Measurements from ENCODE around the gene ASRGL1. TPM values are rescaled to one million over a fixed set of nuclear protein-coding genes. Genes with fewer than 3 reads are reported as not detected.

ASRGL1 gene
- total and polyA plus RNA-seq, 4 donors = 3.7 to 15.2 (median 8.1) TPM

DNA sequence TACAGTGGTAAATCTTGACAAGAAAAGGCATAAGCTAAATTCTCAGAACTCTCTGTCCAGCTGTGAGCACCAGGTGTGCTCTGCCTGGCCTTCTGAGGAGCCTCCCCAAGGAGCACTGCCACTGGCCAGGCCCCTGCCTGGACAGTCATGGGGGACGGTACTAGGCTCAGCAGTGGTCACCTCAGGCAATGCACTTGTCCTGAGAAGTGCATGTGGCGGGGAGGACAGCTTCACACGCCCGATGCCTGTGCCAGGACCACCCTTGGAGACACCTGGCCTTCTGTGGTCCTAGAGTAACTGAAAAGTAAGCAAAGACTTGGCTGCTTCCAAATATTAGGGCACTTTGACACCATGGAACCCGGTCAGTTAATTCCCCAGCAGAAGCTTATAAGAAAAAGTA lies 53.0 kb downstream of the ASRGL1 start:
- 82% methylated on average over 5 of the region's 5 CpGs for WGBS
- Histone ChIP-seq H3K27ac (ENCODE audit: low read depth in 1 of 2, low read length in 2 of 2) (no peak overlapping the region), H3K9ac (ENCODE audit: low read depth in 1 of 2, low read length in 2 of 2) (no peak overlapping the region), H3K4me3 (ENCODE audit: low read depth in 1 of 3, low read length in 3 of 3) (no peak overlapping the region), H3K27me3 (ENCODE audit: control insufficient read depth in 4 of 4, insufficient read depth in 4 of 4, low read length in 3 of 4) (no peaks in the 10 kb centered on the region), H3K9me3 (ENCODE audit: control insufficient read depth in 4 of 4, low read length in 3 of 4) (no peaks in the 10 kb centered on the region), H3K4me1 (ENCODE audit: control insufficient read depth in 4 of 4, insufficient read depth in 4 of 4, low read length in 3 of 4) (peaks cover 0 to 7% (median 2%) of the 10 kb centered on the region in 4 donors), H3K36me3 (ENCODE audit: control insufficient read depth in 4 of 4, insufficient read depth in 3 of 4, low read depth in 1 of 4, low read length in 3 of 4) (no peaks in the 10 kb centered on the region)
- DNase-seq (ENCODE audit: low spot score) = no peak
- no peak for TF ChIP-seq SP1 (IDR thresholded peaks at IDR 0.05)
- no peak for TF ChIP-seq HNF4A (conservative IDR thresholded peaks at IDR 0.05)
- TF ChIP-seq, protein P1, sequence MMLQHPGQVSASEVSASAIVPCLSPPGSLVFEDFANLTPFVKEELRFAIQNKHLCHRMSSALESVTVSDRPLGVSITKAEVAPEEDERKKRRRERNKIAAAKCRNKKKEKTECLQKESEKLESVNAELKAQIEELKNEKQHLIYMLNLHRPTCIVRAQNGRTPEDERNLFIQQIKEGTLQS (IDR thresholded peaks at IDR 0.05) = no peak
- TF ChIP-seq HNF4G (IDR thresholded peaks at IDR 0.05) = no peak
- TF ChIP-seq, protein P2, sequence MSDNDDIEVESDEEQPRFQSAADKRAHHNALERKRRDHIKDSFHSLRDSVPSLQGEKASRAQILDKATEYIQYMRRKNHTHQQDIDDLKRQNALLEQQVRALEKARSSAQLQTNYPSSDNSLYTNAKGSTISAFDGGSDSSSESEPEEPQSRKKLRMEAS (IDR thresholded peaks at IDR 0.05) = no peak
- TF ChIP-seq, protein P3, sequence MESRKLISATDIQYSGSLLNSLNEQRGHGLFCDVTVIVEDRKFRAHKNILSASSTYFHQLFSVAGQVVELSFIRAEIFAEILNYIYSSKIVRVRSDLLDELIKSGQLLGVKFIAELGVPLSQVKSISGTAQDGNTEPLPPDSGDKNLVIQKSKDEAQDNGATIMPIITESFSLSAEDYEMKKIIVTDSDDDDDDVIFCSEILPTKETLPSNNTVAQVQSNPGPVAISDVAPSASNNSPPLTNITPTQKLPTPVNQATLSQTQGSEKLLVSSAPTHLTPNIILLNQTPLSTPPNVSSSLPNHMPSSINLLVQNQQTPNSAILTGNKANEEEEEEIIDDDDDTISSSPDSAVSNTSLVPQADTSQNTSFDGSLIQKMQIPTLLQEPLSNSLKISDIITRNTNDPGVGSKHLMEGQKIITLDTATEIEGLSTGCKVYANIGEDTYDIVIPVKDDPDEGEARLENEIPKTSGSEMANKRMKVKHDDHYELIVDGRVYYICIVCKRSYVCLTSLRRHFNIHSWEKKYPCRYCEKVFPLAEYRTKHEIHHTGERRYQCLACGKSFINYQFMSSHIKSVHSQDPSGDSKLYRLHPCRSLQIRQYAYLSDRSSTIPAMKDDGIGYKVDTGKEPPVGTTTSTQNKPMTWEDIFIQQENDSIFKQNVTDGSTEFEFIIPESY (IDR thresholded peaks at IDR 0.05) = no peak
- TF ChIP-seq JUND (IDR thresholded peaks at IDR 0.05) = no peak
- TF ChIP-seq FOXA1 (IDR thresholded peaks at IDR 0.05) = no peak
- no peak for TF ChIP-seq RAD21 (IDR thresholded peaks at IDR 0.05)
- TF ChIP-seq, protein P4, sequence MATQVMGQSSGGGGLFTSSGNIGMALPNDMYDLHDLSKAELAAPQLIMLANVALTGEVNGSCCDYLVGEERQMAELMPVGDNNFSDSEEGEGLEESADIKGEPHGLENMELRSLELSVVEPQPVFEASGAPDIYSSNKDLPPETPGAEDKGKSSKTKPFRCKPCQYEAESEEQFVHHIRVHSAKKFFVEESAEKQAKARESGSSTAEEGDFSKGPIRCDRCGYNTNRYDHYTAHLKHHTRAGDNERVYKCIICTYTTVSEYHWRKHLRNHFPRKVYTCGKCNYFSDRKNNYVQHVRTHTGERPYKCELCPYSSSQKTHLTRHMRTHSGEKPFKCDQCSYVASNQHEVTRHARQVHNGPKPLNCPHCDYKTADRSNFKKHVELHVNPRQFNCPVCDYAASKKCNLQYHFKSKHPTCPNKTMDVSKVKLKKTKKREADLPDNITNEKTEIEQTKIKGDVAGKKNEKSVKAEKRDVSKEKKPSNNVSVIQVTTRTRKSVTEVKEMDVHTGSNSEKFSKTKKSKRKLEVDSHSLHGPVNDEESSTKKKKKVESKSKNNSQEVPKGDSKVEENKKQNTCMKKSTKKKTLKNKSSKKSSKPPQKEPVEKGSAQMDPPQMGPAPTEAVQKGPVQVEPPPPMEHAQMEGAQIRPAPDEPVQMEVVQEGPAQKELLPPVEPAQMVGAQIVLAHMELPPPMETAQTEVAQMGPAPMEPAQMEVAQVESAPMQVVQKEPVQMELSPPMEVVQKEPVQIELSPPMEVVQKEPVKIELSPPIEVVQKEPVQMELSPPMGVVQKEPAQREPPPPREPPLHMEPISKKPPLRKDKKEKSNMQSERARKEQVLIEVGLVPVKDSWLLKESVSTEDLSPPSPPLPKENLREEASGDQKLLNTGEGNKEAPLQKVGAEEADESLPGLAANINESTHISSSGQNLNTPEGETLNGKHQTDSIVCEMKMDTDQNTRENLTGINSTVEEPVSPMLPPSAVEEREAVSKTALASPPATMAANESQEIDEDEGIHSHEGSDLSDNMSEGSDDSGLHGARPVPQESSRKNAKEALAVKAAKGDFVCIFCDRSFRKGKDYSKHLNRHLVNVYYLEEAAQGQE (IDR thresholded peaks at IDR 0.05) = no peak
- no peak for TF ChIP-seq GABPA (IDR thresholded peaks at IDR 0.05 in 1 of 2, conservative IDR thresholded peaks at IDR 0.05 in 1 of 2)
- TF ChIP-seq TAF1 (conservative IDR thresholded peaks at IDR 0.05) = no peak

DNA sequence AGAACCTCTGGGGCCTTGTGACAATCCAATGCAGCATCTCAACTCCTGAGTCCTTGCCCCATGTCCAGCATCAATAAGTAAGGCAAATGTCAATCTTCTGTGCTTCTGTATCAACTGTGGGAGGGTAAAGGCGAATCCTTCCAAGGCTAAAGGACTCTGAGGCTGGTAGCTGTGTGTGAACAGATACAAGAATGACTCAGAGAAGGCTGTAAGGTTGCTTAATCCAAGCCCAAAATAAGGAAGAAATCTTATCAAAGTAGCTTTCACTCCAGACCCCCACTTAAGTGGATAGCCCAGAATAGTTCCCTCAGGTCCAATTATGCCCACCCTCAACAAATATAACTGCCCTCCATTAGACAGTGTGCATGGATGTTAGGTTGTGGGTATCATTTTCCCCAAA lies 53.5 kb downstream of the ASRGL1 start:
- H3K27ac ChIP-seq (ENCODE audit: low read depth in 1 of 2, low read length in 2 of 2) = no peak overlapping the region
- no peaks in the 10 kb centered on the region for H3K27me3 ChIP-seq (ENCODE audit: control insufficient read depth in 4 of 4, insufficient read depth in 4 of 4, low read length in 3 of 4)
- H3K9ac ChIP-seq (ENCODE audit: low read depth in 1 of 2, low read length in 2 of 2) = no peak overlapping the region
- DNase-seq (ENCODE audit: low spot score) = no peak
- H3K9me3 ChIP-seq (ENCODE audit: control insufficient read depth in 4 of 4, low read length in 3 of 4) = no peaks in the 10 kb centered on the region
- no peak for TF ChIP-seq TAF1 (conservative IDR thresholded peaks at IDR 0.05)
- no peak for TF ChIP-seq NR2F2 (IDR thresholded peaks at IDR 0.05)
- TF ChIP-seq, protein P2 (IDR thresholded peaks at IDR 0.05) = no peak
- no peak for TF ChIP-seq JUND (IDR thresholded peaks at IDR 0.05)
- no peak for TF ChIP-seq RXRA (IDR thresholded peaks at IDR 0.05)
- no peak for TF ChIP-seq YY1 (IDR thresholded peaks at IDR 0.05)
- no peak for TF ChIP-seq SP1 (IDR thresholded peaks at IDR 0.05)
- no peak for TF ChIP-seq HNF4A (conservative IDR thresholded peaks at IDR 0.05)
- TF ChIP-seq, protein P4 (IDR thresholded peaks at IDR 0.05) = no peak
- TF ChIP-seq RAD21 (IDR thresholded peaks at IDR 0.05) = no peak
- TF ChIP-seq FOXA1 (IDR thresholded peaks at IDR 0.05) = no peak
- TF ChIP-seq, protein P3 (IDR thresholded peaks at IDR 0.05) = no peak
- peaks cover 0 to 10% (median 4%) of the 10 kb centered on the region in 4 donors for H3K4me1 ChIP-seq (ENCODE audit: control insufficient read depth in 4 of 4, insufficient read depth in 4 of 4, low read length in 3 of 4)
- no peaks in the 10 kb centered on the region for H3K36me3 ChIP-seq (ENCODE audit: control insufficient read depth in 4 of 4, insufficient read depth in 3 of 4, low read depth in 1 of 4, low read length in 3 of 4)
- 98% methylated on average over 1 of the region's 1 CpG for WGBS
- no peak overlapping the region for H3K4me3 ChIP-seq (ENCODE audit: low read depth in 1 of 3, low read length in 3 of 3)
